Measurements from ENCODE around the gene ADO.

The ADO gene

GRCh38 chr10:62794306-62794705 lies 10.2 kb upstream of the ADO start:
- no peak for DNase-seq (ENCODE audit: low read depth)

GRCh38 chr10:62795100-62795499 lies 9.4 kb upstream of the ADO start:
- DNase-seq (ENCODE audit: low read depth) = no peak

- no peak for DNase-seq (ENCODE audit: low read depth)
These were observed 8.8 kb upstream of the ADO start for GRCh38 chr10:62795762-62796161.

GRCh38 chr10:62796896-62797295 lies 7.6 kb upstream of the ADO start:
- no peak for DNase-seq (ENCODE audit: low read depth)

GRCh38 chr10:62801871-62802270 lies 2.6 kb upstream of the ADO start:
- DNase-seq (ENCODE audit: low read depth) = no peak

- no peak for DNase-seq (ENCODE audit: low read depth)
These were observed 680 bp upstream of the ADO start for GRCh38 chr10:62803724-62804355.

- no peak for DNase-seq (ENCODE audit: low read depth)
These were observed 945 bp downstream of the ADO start for GRCh38 chr10:62805231-62806099.

GRCh38 chr10:62806251-62806650 lies 1.7 kb downstream of the ADO start:
- no peak for DNase-seq (ENCODE audit: low read depth)

- no peak for DNase-seq (ENCODE audit: low read depth)
These were observed 5.8 kb downstream of the ADO start for GRCh38 chr10:62810156-62810902.

GRCh38 chr10:62811159-62811875 lies 6.8 kb downstream of the ADO start:
- peak; percentile 69 for DNase-seq (ENCODE audit: low read depth)

- no peak for DNase-seq (ENCODE audit: low read depth)
These were observed 8.3 kb downstream of the ADO start for GRCh38 chr10:62812672-62813439.

- no peak for DNase-seq (ENCODE audit: low read depth)
These were observed 8.9 kb downstream of the ADO start for GRCh38 chr10:62813453-62813852.

GRCh38 chr10:62813981-62814380 lies 9.5 kb downstream of the ADO start:
- no peak for DNase-seq (ENCODE audit: low read depth)

- no peak for DNase-seq (ENCODE audit: low read depth)
These were observed 10.3 kb downstream of the ADO start for GRCh38 chr10:62814756-62815380.

GRCh38 chr10:62815381-62816075 lies 11.0 kb downstream of the ADO start:
- no peak for DNase-seq (ENCODE audit: low read depth)

GRCh38 chr10:62816076-62816330 lies 11.5 kb downstream of the ADO start:
- no peak for DNase-seq (ENCODE audit: low read depth)

GRCh38 chr10:62816331-62817120 lies 12.0 kb downstream of the ADO start, which contains the start of gene EGR2:
EGR2 (minus strand) TSS chr10:62816366; CDS start chr10:62816029, 337 bp downstream.
- peak; percentile 93 for DNase-seq (ENCODE audit: low read depth)

- DNase-seq (ENCODE audit: low read depth) = peak; percentile 47
These were observed 12.7 kb downstream of the ADO start for GRCh38 chr10:62817121-62817765.

- DNase-seq (ENCODE audit: low read depth) = peak; percentile 64
These were observed 13.4 kb downstream of the ADO start for GRCh38 chr10:62817766-62818425.

Data from activated T-cell treated with anti-CD3 and anti-CD28 coated beads for 24 hours (primary cell).